Cardiac septum (tissue), 1 donor: ENCODE data around the gene KRT72. TPM values are rescaled to one million over a fixed set of nuclear protein-coding genes. Genes with fewer than 3 reads are reported as not detected.

ENCODE experiments used
- DNase-seq: peaks from one replicate; pipeline ENCODE4 v3.0.0-alpha.2; 2020; ENCODE audit warnings: low spot score
- intact Hi-C: fragments of 100-400 bp; cut with DNase I; formaldehyde crosslinking; loops from one replicate; pipeline ENCODE4 v1.14.0; 2022
- total RNA-seq: library from RNA; stranded (reverse); fragmentation: NEBNext Ultra II Directional; extraction: Animal tissue kit (Norgen Biotek cat#: 25700); gene quantifications from one replicate; pipeline ENCODE4 v1.2.1, GENCODE V29; 2021
- donor health status: DM: no; HTN: no; CAD: no.

Gene KRT72
- total RNA-seq, 1 donor from 2014 or later, result not detected

- DNase-seq, result no peak
- intact Hi-C loops, result no loop called here
Observed at GRCh38 chr12:52555577-52555976, 45.7 kb downstream of the KRT72 start.

- DNase-seq, result no peak
- intact Hi-C loops, result no loop called here
Observed at GRCh38 chr12:52552681-52553195, 48.5 kb downstream of the KRT72 start, which contains the start of gene KRT71. TSS of gene KRT71 (minus strand) at chr12:52553145. CDS start at chr12:52553077, 68 bp downstream.

GRCh38 chr12:52552055-52552454 lies 49.2 kb downstream of the KRT72 start:
- DNase-seq, result no peak
- intact Hi-C loops, result no loop called here

- DNase-seq, result no peak
- intact Hi-C loops, result no loop called here
Observed at GRCh38 chr12:52551216-52551865, 49.9 kb downstream of the KRT72 start.

GRCh38 chr12:52546126-52546525 lies 55.1 kb downstream of the KRT72 start:
- intact Hi-C loops, result no loop called here
- no peak for DNase-seq

- no peak for DNase-seq
- intact Hi-C loops, result no loop called here
Observed at GRCh38 chr12:52543985-52544883, 57.0 kb downstream of the KRT72 start.

- no peak for DNase-seq
- intact Hi-C loops, result no loop called here
Observed at GRCh38 chr12:52542785-52543318, 58.4 kb downstream of the KRT72 start.

GRCh38 chr12:52542157-52542556 lies 59.1 kb downstream of the KRT72 start:
- DNase-seq, result no peak
- intact Hi-C loops, result no loop called here

- intact Hi-C loops, result no loop called here
- no peak for DNase-seq
Observed at GRCh38 chr12:52541709-52542108, 59.6 kb downstream of the KRT72 start.

- intact Hi-C loops, result no loop called here
- DNase-seq, result no peak
Observed at GRCh38 chr12:52540531-52540930, 60.7 kb downstream of the KRT72 start.

- DNase-seq, result no peak
- intact Hi-C loops, result no loop called here
Observed at GRCh38 chr12:52539821-52540173, 61.5 kb downstream of the KRT72 start.

GRCh38 chr12:52539083-52539820 lies 62.0 kb downstream of the KRT72 start:
- intact Hi-C loops, result no loop called here

GRCh38 chr12:52537101-52537500 lies 64.2 kb downstream of the KRT72 start:
- no peak for DNase-seq
- intact Hi-C loops, result no loop called here

More at GRCh38 chr12:52539083-52539820, 62.0 kb downstream of the KRT72 start:
- DNase-seq, result no peak

Other genes starting within 250 kb of the KRT72 start
- not detected for gene KRT85, start 234.0 kb downstream of the KRT72 start, total RNA-seq
- gene KRT84, start 215.8 kb downstream of the KRT72 start, total RNA-seq, result not detected
- gene KRT82, start 195.1 kb downstream of the KRT72 start, total RNA-seq, result not detected
- gene KRT75, start 167.1 kb downstream of the KRT72 start, total RNA-seq, result not detected
- gene KRT6B, start 149.3 kb downstream of the KRT72 start, total RNA-seq, result not detected
- gene KRT6C, start 127.7 kb downstream of the KRT72 start, total RNA-seq, result not detected
- gene KRT6A, start 108.2 kb downstream of the KRT72 start, total RNA-seq, result not detected
- not detected for gene KRT5, start 81.1 kb downstream of the KRT72 start, total RNA-seq
- gene KRT71, start 48.3 kb downstream of the KRT72 start, total RNA-seq, result not detected
- gene KRT74, start 27.6 kb downstream of the KRT72 start, total RNA-seq, result not detected
- not detected for gene KRT73, start 17.1 kb upstream of the KRT72 start, total RNA-seq
- not detected for gene KRT2, start 50.7 kb upstream of the KRT72 start, total RNA-seq
- gene KRT1, start 78.9 kb upstream of the KRT72 start, total RNA-seq, result not detected
- not detected for gene KRT77, start 102.1 kb upstream of the KRT72 start, total RNA-seq
- not detected for gene KRT76, start 175.9 kb upstream of the KRT72 start, total RNA-seq
- gene KRT3, start 194.7 kb upstream of the KRT72 start, total RNA-seq, result not detected
- not detected for gene KRT4, start 212.7 kb upstream of the KRT72 start, total RNA-seq
- gene KRT79, start 232.8 kb upstream of the KRT72 start, total RNA-seq, result not detected
- gene KRT78, start 247.5 kb upstream of the KRT72 start, total RNA-seq, result not detected